GM21381 (cell line): ENCODE results near the gene ZNF717.
"Not testable (repeated sequence)": the region's sequence is repeated elsewhere in the genome, so short reads cannot be mapped to it uniquely, and the experiment has no call there.

Experiments used
- ATAC-seq: cut with Tn5 transposase; IDR thresholded peaks from one replicate; pipeline ENCODE4 v1.9.1; 2021; ENCODE audit warnings: mild to moderate bottlenecking, moderate library complexity; ENCODE audit not compliant: unreplicated experiment

ZNF717 gene

DNA sequence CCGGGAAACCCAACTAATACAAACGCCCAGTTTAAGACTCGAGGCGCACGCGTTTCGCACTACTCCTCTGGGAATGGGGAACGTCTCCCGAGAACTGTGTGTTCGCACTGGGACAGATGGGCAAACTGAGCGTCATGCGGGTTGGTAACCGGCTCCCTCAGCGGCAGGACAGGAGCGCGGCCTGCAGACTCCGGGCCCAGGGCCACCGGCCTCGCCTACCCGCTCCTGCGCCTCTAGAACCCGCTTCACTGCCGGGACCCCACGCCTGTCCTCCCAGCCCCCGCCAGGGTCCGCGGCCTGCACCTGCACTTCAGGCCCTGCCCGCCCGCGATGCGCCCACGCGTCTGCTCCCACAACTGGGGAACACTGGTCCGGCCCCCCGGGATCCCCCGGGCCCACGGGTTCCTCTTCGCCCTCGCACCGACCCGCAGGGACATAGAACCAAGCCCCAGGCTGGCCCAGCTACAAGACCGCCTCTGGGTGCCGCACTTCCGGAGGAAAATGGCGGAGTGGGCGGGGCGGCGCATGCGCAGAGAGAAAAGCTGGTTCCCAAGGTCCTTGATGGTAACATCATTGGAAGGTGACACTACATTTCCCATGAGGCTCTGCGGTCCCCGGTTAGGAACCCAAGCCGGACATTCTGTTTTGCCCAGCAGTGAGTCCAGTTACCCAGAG, at the start of gene ZNF717:
Gene ZNF717, minus strand, starts transcription at position 469 of the 675 bp plus-strand sequence. CDS start 2,187 bp downstream, outside the sequence.
- not testable (repeated sequence) for ATAC-seq

DNA sequence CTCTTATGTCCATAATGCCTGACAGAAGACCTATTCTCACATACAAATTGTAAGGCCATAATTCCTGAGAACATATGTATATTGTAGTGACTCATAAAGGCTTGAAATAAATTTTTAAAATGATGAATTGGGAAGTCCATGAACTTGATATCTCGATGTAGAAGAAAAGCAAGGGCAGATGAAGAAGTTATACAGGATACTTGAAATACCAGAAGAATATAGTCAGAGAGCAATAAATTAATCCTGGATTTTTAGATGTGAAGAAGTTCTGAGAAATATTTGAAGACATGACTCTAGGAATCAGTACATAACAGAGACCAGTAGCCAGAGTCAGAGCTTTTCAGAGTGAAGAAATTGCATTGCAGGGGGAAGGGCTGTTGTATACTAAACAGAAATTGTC, 45.7 kb upstream of the ZNF717 start:
- ATAC-seq, result not testable (repeated sequence)

DNA sequence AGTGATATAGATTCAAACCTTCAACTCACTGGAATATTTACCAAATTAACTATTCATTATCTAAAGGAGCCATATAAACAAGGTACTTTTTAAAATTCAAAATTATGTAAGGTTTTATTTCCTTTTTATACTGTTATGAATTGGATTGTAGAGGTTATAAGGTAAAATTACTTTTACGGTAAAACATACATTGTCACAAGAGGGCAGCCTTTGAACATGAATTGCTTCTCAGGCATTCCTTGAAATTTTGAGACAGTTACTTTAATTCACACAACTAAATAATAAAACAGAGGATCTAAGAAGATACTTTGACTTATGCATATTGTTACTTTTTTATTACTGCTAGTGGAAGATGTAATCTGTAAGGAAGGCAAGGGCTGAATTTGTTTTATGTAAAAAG, 32.7 kb upstream of the ZNF717 start:
- not testable (repeated sequence) for ATAC-seq

DNA sequence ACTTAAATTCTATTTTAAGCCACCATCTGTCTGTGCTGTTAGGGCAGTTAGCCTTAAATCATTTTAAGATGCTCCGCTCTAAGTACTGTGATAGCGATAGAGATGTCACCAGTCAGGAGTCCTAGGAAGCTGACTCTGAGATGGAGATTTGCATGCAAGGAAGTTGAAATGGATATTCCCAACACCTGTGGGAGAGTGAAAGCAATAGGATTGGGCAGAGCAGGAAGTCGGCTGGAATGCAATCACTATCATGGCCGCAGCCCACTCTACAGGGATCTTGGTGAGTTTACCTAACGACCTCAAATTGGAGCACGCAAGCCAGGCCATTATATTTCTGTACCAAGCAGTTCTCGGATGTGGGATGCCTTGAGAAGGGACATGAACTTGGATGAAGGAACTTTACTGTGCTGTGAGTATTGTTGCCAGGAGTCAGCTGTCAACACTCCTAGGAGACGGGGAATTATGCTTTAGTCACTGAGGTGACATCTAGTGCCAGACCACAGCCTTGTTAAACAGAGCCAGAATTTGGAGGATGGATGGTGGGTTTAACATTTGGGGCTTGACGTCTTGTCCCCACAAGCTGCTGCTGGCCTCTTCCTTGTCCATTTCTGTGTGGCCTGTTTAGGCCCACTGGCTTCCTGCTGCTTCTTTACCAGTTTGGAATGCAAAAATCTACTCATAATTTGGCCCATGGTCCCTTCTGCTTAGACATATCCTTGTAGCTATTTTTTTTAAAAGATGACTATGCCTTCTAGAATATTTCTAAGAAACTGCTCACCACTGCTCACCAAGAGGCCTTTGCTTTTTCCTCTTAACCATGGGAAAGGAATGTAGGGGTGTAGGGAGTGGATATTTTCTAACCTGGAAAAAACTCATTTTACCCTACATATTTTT, 31.2 kb upstream of the ZNF717 start:
- not testable (repeated sequence) for ATAC-seq

DNA sequence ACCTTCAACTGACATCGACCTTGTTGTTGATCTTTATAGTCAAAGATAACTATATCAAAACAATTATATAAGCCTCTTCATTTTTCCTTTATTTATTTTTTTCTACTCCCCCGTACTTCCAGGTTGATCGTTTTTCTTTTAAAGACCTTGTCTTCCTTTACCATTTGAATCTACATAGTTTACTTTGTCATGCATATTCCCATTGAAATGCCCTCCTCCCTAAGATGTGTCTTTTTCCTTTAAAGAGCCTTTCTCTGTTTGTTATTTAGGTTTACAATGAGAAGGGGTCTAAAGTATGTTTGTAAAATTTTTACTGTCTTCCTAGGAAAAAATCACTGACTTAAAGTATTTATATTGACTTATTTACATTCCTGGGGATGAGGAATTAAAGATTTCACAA, 29.4 kb upstream of the ZNF717 start:
- ATAC-seq, result no peak

DNA sequence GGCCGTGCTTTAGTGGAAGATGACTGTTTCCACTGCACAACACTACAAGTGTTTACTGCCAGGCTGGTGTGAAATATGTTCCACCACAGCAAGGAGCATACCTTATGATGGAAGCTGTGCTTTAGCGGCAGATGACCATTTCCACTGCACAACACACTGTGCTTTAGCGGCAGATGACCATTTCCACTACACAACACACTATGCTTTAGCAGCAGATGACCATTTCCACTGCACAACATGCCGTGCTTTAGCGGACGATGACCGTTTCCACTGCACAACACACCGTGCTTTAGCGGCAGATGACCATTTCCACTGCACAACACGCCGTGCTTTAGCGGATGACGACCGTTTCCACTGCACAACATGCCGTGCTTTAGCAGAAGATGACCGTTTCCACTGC, 2.8 kb downstream of the ZNF717 start:
- ATAC-seq, result no peak

DNA sequence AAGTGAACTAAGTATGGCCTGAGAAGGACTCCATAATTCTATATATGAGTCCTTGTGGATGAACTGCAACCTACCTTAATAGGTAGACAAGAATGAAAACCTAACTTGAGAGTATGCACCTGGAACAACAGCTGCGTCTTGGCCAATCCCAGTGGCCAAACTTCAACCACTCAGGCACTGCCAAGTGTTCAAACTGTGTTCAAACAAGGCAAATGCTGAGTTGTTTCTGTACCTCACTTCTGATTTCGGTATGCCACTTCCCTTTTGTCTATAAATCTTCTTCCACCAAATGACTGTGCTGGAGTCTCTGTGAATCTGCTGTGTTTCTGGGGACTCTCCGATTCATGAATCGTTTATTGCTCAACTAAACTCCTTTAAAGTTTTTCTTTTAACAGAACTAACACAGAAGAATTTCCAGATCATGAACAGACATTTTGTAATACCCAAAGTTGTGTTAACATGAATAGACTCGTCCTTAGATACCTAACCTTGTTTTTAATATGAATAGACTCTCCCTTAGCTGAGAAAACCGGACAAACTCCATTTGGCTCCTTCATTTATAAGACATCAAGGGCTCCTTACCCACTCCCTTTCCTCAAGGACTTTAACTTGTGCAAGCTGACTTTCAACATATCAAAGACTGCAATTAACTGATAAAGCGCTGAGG, 4.1 kb downstream of the ZNF717 start:
- ATAC-seq, result no peak

DNA sequence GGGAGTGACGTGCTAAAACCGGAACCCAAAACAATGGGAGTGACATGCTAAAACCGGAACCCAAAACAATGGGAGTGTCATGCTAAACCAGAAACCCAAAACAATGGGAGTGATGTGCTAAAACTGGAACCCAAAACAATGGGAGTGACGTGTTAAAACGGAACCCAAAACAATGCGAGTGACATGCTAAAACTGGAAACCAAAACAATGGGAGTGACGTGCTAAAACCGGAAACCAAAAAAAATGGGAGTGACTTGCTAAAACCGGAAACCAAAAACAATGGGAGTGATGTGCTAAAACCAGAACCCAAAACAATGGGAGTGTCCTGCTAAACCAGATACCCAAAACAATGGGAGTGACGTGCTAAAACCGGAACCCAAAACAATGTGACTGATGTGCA, 7.6 kb downstream of the ZNF717 start:
- not testable (repeated sequence) for ATAC-seq

DNA sequence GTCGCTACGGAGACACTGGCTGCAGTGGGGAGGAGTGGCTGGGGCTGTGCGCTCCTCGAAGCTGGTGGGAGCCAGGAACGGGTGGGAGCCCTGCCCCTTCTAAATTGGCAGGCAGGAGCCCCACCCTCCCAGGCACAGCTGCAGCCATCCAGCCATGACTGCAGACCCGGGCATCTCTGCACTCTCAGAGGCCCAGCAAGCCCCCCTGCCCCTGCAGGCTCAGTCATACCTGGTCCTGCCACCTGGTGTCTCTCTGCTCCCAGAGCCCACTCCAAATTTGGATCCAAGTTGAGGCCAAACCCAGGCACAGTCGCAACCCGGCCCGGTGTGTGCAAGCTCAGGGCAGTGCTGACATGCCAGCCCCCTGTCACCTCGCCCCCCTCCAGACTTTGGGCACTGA, 13.7 kb downstream of the ZNF717 start:
- ATAC-seq, result not testable (repeated sequence)

DNA sequence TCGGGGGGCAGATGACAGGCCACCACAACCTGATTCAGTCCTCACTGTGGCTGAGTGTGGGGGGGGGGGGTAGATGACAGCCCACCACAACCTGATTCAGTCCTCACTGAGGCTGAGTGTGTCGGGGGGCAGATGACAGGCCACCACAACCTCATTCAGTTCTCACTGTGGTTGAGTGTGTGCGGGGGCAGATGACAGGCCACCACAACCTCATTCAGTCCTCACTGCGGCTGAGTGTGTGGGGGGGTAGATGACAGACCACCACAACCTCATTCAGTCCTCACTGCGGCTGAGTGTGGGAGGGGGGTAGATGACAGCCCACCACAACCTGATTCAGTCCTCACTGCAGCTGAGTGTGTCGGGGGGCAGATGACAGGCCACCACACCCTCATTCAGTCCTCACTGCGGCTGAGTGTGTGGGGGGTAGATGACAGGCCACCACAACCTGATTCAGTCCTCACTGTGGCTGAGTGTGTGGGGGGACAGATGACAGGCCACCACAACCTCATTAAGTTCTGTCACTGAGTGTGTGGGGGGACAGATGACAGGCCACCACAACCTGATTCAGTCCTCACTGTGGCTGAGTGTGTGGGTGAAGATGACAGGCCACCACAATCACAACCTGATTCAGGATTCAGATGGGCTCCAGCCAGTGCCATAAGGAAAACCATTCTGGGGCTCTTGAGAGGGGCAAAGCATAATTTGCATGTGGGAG, 16.9 kb downstream of the ZNF717 start:
- no peak for ATAC-seq

DNA sequence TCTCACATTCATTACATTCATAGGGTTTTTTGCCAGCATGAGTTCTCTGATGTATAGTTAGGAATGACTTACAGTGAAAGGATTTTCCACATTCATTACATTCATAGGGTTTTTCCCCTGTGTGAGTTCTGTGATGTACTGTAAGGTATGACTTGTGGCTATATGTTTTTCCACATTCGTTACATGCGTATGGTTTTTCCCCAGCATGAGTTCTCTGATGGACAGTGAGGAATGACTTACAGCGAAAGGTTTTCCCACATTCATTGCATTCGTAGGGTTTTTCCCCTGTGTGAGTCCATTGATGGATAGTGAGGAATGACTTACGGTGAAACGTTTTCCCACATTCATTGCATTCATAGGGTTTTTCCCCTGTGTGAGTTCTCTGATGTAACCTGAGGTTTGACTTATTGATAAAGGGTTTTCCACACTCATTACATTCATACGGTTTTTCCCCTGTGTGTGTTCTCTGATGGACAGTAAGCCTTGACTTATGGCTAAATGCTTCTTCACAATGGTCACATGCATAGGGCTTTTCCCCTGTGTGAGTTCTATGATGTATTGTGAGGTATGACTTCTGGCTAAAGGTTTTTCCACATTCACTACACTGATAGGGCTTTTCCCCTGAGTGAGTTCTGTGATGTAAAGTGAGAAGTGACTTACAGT, 47.4 kb downstream of the ZNF717 start:
- no peak for ATAC-seq

DNA sequence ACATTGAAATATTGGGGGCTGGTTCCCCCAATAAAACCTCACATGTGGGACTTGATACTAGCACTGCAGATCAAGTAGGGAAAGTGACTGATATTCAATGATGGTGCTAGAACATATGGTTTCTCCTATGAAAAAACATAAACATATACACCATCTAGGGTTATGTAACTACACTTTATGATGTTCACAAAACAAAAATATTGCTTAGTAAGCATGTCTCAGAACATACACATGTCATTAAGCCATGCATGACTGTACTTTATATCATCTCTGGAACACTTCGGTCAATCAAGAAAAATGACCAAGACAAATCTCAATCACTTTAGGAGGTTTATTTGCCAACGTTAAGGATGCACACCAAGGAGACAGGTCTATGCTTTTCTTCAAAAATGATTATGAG, 57.4 kb downstream of the ZNF717 start:
- no peak for ATAC-seq

DNA sequence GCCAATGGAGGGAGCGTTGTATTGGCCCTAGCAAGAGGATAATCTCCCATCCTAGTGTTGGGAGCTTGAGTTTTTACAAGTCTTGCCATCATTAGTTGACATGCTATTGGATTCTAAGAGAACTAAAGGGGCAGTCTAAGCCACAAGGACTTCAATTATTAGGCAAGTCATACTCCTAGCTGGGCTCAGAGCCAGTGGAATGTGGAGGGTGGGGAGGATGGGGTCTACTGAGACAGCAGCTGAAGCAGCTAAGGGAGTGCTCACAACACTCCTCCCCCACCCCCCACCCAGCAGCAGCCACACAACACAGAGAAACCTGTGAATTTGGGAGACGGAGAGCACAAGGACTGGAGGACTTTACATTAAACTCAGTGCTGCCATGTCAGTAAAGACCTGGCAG, 93.3 kb downstream of the ZNF717 start:
- no peak for ATAC-seq

DNA sequence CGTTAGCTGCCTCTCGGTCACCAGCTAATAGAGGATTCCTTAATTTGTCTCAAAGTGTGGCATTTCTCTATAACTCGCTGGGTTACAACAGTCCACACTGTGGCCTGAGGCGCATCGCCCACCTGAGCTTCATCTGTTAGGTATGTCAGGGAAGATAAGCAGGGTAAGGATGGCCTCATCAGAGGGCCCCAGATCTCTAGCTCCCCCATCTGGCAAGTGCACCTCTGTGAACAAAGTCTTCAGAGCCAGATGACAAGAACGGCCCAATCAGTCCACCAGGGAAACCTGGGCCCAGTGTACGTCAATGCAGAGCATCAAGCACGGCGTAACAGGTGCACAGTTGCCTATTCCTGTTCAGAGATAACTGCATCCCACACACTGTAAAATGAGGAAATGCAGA, 98.0 kb downstream of the ZNF717 start:
- ATAC-seq, result no peak
